ENCODE measurements around the gene PCGF3.

- TF ChIP-seq CTCF (conservative IDR thresholded peaks at IDR 0.05) (no peak), ZFX (IDR thresholded peaks at IDR 0.05) (no peak; the same call in 1 of the 2 replicates)
Observed at GRCh38 chr4:788636-789297, 83.1 kb downstream of the PCGF3 start.
